Measurements from ENCODE around the gene CRYBG1. TPM values are rescaled to one million over a fixed set of nuclear protein-coding genes. Genes with fewer than 3 reads are reported as not detected.

The CRYBG1 gene
- total RNA-seq, 4 donors from 2014 or later = 27.4 to 42.1 (median 40.6) TPM

DNA sequence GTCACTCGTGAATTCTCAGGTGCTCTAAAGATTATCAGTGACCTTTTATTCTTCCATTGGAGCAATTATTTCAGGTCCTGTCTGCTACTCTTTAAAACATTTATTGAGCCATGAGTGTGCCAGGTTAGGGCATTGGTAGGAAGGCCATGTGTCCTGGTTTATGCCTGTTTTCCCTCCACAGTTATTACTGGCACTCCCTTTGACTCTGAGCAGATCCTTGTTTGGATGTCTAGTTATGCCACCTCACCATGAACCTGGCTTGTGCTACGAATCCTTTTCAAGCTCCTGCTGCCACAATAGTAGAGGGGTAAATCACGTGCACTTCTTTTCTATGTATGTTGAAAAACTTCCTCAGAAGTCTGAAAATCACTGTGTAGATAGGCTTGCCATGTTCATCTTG is 27.4 kb downstream of the CRYBG1 start:
- TF ChIP-seq, protein P1, sequence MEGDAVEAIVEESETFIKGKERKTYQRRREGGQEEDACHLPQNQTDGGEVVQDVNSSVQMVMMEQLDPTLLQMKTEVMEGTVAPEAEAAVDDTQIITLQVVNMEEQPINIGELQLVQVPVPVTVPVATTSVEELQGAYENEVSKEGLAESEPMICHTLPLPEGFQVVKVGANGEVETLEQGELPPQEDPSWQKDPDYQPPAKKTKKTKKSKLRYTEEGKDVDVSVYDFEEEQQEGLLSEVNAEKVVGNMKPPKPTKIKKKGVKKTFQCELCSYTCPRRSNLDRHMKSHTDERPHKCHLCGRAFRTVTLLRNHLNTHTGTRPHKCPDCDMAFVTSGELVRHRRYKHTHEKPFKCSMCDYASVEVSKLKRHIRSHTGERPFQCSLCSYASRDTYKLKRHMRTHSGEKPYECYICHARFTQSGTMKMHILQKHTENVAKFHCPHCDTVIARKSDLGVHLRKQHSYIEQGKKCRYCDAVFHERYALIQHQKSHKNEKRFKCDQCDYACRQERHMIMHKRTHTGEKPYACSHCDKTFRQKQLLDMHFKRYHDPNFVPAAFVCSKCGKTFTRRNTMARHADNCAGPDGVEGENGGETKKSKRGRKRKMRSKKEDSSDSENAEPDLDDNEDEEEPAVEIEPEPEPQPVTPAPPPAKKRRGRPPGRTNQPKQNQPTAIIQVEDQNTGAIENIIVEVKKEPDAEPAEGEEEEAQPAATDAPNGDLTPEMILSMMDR (IDR thresholded peaks at IDR 0.05; ENCODE audit: low read depth) = no peak

DNA sequence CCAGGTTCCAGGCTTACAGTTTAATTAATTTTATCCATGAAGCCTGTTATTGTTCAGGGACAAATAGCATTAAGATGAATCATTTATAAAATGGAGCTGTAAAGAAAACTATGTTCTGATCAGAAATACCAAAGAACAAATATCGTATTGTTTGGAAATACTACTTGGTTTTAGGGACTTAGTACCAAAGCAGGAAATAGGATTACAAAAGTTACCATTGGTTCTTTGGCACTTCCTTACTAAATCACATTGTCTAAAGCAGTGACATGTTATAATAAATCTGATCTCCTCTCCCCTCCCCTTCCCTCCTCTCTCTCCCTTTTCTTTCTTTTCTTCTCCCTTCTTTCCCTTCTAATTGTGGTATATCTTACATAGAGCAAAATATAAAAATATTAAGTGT is 29.6 kb downstream of the CRYBG1 start:
- TF ChIP-seq, protein P1 (IDR thresholded peaks at IDR 0.05; ENCODE audit: low read depth) = no peak

DNA sequence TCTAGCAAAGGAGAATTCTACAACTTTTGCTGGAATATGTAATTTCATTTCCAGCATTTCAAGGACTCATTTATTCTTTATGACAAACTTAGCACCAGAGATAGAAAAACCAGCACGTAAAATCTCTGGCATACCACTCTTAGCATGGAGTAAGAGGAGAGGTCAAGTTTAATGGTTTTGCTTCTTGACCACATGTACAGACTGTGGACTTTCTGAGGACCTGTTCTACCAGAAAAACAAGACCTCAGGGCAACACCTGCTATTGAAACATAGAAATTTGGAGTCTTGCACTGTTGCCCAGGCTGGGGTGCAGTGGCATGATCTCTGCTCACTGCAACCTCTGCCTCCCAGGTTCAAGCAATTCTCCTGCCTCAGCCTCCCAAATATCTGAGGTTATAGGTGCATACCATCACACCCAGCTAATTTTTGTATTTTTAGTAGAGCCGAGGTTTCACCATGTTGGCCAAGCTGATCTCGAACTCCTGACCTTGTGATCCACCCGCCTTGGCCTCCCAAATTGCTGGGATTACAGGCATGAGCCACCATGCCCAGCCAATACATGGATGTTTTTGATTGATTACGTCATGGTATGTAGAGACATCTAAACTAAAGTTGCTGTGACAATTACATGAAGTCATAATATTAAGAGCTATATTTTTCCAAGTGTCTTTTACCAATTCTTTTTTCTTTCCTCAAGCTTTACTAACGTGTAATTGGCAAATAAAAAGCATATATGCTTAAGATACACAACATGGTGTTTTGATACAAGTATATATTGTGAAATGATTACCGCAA is 36.1 kb downstream of the CRYBG1 start:
- TF ChIP-seq, protein P1 (IDR thresholded peaks at IDR 0.05; ENCODE audit: low read depth) = no peak

DNA sequence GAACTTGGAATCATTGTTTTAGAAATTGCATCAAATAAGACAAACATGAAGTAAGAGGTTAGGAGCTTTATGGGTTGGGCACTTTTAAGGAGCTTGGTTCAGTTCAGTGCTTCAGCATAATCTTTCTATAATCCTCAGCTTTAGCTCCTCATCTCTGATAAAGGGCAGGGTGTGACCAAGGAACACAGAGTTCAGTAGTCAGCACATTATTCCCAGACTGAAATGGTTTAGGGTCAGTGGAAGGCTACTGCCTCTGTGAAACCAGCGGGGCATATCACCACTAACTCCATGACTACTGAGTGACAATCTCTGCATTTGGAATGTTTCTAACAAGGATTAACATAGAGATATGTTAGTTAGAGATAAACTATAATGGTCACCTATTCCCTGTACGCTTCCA is 36.9 kb downstream of the CRYBG1 start:
- TF ChIP-seq, protein P1 (IDR thresholded peaks at IDR 0.05; ENCODE audit: low read depth) = no peak

DNA sequence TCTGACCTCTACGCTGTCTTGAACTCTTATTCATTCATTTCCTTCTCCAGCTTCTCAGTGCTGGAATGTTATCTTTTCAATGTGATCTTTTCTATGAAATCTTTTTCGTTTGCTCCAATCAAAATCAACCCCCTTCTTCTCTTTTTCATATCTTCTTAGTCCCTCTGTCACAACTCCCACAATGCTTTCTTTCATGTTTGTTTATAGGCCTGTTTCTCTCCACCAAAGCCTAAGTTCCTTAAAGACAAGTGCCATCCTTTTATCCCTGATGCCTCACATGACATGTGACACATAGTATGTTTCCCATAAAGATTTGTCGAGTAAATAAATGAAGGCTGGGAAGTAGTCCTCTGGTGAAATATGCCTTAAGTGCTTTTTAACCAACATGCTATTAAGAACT is 38.1 kb downstream of the CRYBG1 start:
- TF ChIP-seq, protein P1 (IDR thresholded peaks at IDR 0.05; ENCODE audit: low read depth) = no peak

DNA sequence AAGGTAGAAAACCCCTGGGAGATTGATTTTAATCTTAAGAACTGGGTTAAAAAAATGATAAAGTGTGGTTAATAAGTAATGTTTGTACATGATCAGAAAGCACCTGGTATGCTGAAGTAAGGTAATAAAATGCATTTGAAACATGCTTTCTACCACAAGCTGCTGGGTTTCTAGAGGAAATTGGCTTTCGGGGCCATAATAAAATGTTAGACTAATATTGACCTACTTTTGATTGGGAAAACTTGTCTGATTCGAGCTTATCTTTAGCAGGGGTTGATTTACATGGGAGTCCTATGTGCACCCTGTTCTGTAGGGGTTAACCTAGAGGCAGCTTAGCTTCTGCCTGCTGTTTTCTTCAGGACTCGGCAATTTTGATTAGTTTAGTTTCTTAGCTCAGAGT is 50.5 kb downstream of the CRYBG1 start:
- TF ChIP-seq, protein P1 (IDR thresholded peaks at IDR 0.05; ENCODE audit: low read depth) = no peak

DNA sequence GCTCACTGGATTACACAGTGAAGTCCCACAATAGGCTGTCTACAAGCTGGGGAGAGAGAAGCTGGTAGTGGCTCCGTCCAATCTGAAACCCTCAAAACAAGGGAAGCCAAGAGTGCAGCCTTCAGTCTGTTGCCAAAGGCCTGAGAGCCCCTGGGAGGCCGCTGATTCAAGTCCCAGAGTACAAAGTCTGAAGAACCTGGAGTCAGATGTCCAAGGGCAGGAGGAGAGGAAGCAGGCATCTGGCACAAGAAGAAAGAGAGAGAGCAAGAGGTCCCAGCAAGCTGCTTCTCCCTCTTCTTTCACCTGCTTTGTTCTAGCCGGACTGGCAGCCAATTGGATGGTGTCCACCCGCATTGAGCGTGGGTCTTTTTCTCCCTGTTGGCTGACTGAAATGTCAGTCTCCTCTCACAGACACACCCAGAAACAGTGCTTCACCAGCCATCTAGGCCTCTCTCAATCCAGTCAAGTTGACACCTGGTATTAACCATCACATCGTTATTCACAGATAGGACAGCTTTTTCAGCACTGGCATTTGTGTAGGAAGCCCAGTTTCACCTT is 51.2 kb downstream of the CRYBG1 start:
- TF ChIP-seq, protein P1 (IDR thresholded peaks at IDR 0.05; ENCODE audit: low read depth) = no peak
